H1 (cell line): Measurements from ENCODE around the gene LEPR. TPM values are rescaled to one million over a fixed set of nuclear protein-coding genes. Genes with fewer than 3 reads are reported as not detected.

Experiments used
- ATF3 ChIP-seq: IDR thresholded peaks from 2 replicates; pipeline ENCODE4 v1.6.1; 2011; ENCODE audit warnings: low read depth, mild to moderate bottlenecking, low read length; ENCODE audit not compliant: insufficient read depth
- E2F6 ChIP-seq: IDR thresholded peaks from 2 replicates; pipeline ENCODE4 v1.6.1; 2012; ENCODE audit warnings: inconsistent platforms
- FOSL1 ChIP-seq: IDR thresholded peaks from 2 replicates; pipeline ENCODE4 v1.6.1; 2011; ENCODE audit warnings: mild to moderate bottlenecking, low read depth, low read length, moderate library complexity; ENCODE audit not compliant: insufficient read depth
- NANOG ChIP-seq: IDR thresholded peaks from 2 replicates; pipeline ENCODE4 v1.6.1; 2011; ENCODE audit warnings: low read length, low read depth, mild to moderate bottlenecking, inconsistent platforms; ENCODE audit not compliant: insufficient read depth, poor library complexity, severe bottlenecking
- RXRA ChIP-seq: IDR thresholded peaks from 2 replicates; pipeline ENCODE4 v1.6.1; 2011; ENCODE audit warnings: low read depth, mild to moderate bottlenecking, low read length, moderate library complexity; ENCODE audit not compliant: insufficient read depth
- TAF1 ChIP-seq: IDR thresholded peaks from 2 replicates; pipeline ENCODE4 v1.6.1; 2011; ENCODE audit warnings: mild to moderate bottlenecking, low read depth, low read length
- polyA plus RNA-seq, 7 experiments: library from polyadenylated mRNA; depleted of rRNA in 3 of 7; stranded (reverse) in 5 of 7; unstranded in 2 of 7; fragments of >200 nt in 5 of 7; fragments of 200-250 nt in 2 of 7; gene quantifications; 1 replicate in 5 of 7; 2 replicates in 1 of 7; 4 replicates in 1 of 7; pipeline versions ENCODE4 v1.2.1 to v1.2.3, GENCODE V29; 2011 to 2013; ENCODE audit warnings: missing spikeins in 2 of 7, mixed read lengths in 2 of 7
- total RNA-seq: library from RNA; stranded (reverse); fragmentation: NEBNext Ultra II Directional; extraction: Animal tissue kit (Norgen Biotek cat#: 25700); gene quantifications from 2 replicates; pipeline ENCODE4 v1.2.1, GENCODE V29; 2021

The LEPR gene
- total and polyA plus RNA-seq, 2 of the 8 experiments (the other 6 are each of a cell fraction or from before 2014, with no cell fraction given): 1.3 to 3.9 TPM

- TF ChIP-seq RXRA (no peak), E2F6 (no peak), TAF1 (peak; percentile 47), ATF3 (no peak), FOSL1 (no peak), NANOG (peak; percentile 18)
Observed at GRCh38 chr1:65425697-65426096, 5.2 kb downstream of the LEPR start (continued).
